ENCODE results near the gene PHKA1.
"Not testable (repeated sequence)": the region's sequence is repeated elsewhere in the genome, so short reads cannot be mapped to it uniquely, and the experiment has no call there.

The PHKA1 gene

DNA sequence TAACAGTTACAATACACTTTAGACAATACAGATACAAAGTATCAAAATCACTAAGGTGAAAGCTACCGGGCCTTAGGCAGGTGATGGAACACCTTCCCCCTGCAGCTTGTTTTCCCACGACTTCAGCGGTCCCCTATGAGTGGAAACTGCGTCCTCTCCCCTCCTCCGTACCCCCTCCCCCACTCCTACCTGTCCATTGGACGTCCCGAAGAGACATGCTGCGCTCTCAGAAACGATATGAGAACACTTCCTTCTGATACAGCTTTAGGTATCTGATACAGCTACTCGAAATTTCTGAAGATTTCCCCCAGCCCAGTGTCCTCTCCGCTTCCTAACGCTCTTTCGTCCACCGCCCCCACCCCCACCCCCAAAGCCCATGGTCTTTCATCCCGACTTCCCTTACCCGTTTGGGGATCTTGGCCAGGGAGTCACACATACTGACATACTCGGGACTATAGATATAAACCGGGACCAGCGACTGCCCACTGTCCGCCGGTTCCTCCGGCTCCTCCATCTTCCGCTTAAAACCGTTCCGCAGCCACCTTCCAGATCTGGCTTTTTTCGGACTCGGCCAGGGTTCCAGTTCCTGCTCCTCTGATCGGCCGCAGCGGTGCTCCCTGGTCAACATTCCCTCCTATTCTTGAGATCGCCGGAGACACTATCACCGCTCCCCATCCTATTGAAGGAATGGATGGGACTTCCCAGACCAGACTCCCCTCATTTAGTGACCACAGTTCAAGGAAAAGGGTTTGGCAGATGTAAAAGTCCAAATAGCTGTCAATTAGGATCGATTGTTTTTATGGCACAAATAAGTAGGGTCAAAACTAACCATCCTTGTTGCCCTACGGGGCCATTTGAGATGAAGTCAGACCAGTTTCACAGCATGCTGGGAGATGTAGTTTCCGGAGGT, 141.6 kb downstream of the PHKA1 start, which contains the start of gene HDAC8:
TSS of gene HDAC8 (minus strand) at position 596 of the 910 bp plus-strand sequence. CDS start at position 514, 82 bp downstream.
- DNase-seq (ENCODE audit: low read depth): peak; percentile 48

DNA sequence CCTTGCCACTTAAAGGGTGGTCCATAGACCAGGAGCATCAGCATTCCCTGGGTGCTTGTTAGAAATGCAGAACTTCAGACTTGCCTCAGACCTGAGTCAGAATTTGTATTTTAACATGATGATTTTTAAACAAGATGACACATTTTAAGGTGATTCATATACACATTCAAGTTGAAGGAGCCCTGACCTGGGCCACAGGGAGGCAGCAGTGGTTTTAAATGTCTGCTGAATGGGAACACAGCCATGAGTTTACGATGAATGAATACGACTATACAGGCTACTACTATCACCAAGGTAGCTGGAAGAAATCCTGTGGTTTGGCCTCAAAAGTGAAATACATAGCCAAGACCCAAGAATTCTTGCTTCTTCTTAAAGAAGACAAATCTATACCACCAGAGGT, 144.3 kb downstream of the PHKA1 start:
- no peak for DNase-seq (ENCODE audit: low read depth)

DNA sequence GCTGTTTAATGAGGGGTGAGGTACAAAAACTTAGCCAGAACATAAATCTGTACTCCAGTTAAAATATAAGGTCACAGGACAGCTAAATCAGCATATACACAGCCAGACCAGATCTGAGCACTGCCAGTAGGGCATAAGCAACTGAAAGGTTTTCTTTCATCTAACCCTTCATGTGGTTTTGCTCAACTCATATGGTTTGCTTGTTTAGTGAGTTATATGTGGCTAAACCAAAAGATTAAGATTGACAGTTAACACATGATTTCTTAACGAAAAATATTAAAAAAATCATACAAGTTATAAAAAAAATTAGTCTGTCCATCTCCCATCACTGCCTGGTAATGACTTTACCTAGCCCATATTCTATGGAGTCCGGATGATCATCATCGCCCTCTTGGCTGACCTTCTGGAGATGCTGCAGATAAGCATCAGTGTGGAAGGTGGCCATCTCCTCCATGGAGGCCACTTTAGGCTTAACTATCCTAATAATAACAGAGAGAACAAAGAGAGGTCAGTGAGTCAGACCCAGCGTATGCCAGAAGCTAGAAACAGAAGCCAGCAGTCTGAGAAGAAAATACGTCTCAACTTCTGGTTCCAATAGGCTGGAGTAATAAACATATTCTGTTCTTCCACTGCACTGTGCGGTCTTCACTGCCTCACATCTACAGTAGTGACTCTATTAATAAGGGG, 145.6 kb downstream of the PHKA1 start:
- no peak for DNase-seq (ENCODE audit: low read depth)

DNA sequence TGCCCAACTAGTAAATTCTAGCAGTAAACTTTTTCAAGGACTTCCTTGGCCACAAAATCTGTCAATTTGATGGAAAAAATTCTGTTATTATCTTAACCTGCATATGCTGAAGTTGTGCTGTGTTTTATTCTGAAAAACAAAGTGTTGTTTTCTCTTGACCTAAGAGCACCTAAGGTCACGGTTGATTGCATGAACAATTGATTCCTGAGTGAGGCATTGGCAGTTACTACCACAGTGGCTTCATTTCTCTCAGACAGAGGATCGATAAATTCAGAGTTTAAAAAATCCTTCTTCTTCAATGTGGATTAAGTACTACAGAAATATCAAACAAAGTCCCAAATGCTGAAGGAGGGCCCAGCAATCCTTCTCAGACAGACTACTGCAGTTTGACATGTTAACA, 147.7 kb downstream of the PHKA1 start:
- DNase-seq (ENCODE audit: low read depth): no peak

DNA sequence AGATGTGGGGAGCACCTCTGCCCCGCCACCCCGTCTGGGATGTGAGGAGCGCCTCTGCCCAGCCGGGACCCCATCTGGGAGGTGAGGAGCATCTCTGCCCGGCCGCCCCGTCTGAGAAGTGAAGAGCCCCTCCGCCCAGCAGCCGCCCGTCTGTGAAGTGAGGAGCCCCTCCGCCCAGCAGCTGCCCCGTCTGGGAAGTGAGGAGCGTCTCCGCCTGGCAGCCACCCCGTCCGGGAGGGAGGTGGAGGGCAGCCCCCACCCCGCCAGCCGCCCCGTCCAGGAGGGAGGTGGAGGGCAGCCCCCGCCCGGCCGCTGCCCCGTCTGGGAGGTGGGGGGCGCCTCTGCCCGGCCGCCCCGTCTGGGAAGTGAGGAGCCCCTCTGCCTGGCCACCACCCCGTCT, 154.5 kb downstream of the PHKA1 start:
- not testable (repeated sequence) for DNase-seq (ENCODE audit: low read depth)

DNA sequence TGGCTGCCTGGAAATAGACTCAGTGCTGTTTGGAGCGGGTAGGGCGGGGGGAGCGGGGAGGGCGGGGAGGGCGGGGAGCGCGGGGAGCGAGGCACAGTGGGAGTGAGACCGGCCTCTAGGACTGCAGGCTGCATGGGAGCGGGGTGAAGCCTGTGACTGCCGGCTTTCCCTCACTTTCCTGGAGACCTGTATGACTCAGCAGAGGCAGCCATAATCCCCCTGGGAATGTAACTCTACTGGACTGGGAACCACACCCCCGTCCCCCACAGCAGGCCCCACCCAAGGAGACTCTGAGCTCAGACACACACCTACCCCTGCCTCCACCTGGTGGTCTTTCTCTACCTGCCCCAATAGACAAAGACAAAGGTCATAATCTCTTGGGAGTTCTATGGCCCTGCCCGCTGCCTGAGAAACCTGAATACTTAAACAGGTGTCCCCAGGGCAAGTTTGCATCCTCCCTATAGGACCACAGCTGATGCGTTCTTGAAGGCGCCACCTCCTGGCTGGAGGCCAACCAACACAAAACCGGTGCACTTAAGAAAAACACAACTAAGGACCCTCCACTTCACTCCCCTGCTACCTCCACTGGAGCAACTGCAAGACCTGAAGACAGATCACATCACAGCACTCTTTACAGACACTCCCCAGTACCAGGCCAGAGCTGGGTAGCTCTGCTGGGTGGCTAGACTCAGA, 159.5 kb downstream of the PHKA1 start:
- no peak for DNase-seq (ENCODE audit: low read depth)

DNA sequence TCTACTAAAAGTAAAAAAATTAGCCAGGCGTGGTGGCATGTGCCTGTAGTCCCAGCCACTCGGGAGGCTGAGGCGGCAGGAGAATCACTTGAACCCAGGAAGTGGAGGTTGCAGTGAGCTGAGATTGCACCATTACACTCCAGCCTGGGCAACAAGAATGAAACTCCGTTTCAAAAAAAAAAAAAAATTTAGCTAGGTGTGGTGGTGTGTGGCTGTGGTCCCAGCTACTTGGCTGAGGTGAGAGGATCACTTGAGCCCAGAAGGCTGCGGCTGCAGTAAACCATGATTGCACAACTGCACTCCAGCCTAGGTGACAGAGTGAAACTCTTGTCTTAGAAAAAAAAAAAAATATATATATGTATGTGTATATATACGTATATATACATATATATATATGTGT, 161.7 kb downstream of the PHKA1 start:
- not testable (repeated sequence) for DNase-seq (ENCODE audit: low read depth)

DNA sequence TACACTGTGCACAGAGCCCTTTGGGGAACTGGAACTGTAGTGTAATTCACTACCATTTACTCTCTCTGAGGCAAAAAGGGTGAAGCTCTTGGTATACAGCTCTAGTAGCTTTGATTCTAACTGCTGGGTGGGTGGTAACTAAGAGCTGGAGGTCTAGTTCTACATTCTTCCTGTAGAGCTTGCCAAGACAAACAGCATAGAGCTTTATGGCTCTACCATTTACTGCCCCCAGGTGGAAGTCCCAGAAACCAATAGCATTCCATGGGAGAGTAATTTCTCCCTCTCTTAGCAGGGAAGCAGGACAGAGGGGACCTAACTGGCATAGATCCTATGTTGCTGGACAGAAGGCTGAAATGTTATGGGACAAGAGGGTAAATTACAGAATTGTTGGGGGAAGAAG, 168.1 kb downstream of the PHKA1 start:
- DNase-seq (ENCODE audit: low read depth): no peak

DNA sequence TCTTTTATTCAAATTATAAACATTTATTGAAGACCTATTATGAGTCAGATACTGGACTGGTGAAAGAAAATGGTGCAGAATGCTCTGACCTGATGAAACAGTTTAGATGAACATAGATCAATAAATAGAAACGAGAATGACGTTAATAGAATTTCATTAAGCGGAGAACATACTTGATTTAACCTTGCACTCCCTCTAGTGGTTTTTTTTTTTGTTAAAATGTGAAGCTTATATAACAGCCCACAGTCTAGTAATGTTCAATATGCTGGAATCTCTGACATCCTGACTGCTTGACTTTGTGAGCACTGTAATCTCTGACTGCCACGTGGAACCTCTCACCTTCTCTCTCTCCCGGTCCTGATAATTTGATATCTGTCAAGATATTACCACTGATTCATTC, 173.8 kb downstream of the PHKA1 start:
- peak; percentile 6 for DNase-seq (ENCODE audit: low read depth)

DNA sequence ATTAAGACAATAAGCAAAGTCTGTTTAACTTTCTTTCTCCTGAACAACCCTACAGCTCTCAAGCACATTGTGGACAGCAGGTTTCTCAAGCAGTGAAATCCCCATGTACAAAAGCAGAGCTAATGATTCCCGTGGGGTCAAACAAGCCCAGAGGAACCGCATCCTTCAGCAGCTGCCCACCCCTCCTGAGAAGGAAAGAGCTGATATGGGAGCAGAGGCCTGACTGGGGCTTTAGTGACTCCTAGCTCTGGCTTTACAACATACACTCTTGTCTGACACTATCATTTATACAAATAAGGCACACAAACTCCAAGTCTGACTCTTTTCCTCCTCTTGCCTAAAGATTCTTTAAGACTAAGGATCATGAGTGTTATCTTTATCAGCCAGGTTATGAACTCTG, 174.3 kb downstream of the PHKA1 start:
- DNase-seq (ENCODE audit: low read depth): no peak

DNA sequence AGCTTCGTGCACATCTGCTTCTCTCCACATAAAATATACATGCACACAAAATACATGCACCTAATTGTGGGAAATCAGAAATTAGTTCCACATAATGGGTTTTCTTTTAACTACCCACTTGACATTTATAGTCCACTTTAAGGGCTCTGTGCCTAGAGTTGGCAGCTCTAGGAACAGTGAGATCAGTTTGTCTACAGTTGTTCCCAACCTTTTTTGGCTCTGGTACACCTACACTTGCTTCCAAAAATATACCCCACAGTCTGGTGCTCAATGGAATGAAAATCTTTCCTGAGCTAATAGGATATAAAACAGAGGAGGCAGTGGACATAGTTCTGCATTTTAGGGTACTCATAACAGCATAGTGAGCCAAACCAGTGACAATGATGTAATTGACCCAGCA, 177.6 kb downstream of the PHKA1 start:
- DNase-seq (ENCODE audit: low read depth): no peak

DNA sequence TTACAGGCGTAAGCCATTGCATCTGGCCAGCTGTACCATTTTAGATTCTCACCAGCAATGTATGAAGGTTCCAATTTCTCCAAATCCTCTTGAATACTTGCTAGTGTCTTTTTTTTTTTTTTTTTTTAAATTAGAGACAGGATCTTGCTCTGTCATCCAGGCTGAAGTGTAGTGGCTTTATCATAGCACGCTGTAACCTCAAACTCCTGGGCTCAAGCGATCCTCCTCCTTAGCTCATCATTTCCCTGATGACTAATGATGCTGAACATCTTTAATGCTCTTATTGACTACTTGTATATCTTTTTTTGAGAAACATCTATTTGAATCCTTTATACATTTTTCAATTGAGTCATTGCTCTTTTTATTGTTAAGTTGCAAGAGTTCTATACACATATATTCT, 181.7 kb downstream of the PHKA1 start:
- DNase-seq (ENCODE audit: low read depth): peak; percentile 12

All from GM04504 (cell line).